A549 (cell line): ENCODE results near the gene PRSS22. TPM values are rescaled to one million over a fixed set of nuclear protein-coding genes. Genes with fewer than 3 reads are reported as not detected.

Source experiments
- ATAC-seq, 2 experiments: fragments of 200-7000 bp in 1 of 2; fragments of >200 bp in 1 of 2; cut with Nextera tagmentation in 1 of 2; cut with Tn5 transposase in 1 of 2; 3 replicates each; pipeline versions ENCODE4 v1.8.0 to v1.9.1; 2018 to 2020; ENCODE audit warnings: mild to moderate bottlenecking in 1 of 2, moderate library complexity in 1 of 2
- CTCF ChIA-PET: fragments of 300-600 bp; sonication (Branson Sonifier 250); formaldehyde crosslinking; extraction: SDS; loops from one replicate; lab custom pipeline; 2021; ENCODE audit warnings: antibody characterized with exemption, inconsistent platforms; lab: Yijun Ruan, JAX
- POLR2A ChIA-PET: fragments of 350-600 bp; formaldehyde crosslinking; extraction: SDS; loops from one replicate; lab custom pipeline; 2021; ENCODE audit warnings: antibody characterized with exemption, inconsistent platforms; lab: Yijun Ruan, JAX
- DNase-seq, 2 experiments: peaks; one replicate each; pipeline versions ENCODE4 v3.0.0 to v3.0.0-alpha.2; 2011 to 2016; ENCODE audit warnings: low read depth in 1 of 2, low spot score in 1 of 2
- FAIRE-seq: peaks from 2 replicates; lab custom pipeline; 2011; peaks lifted over from hg19 to GRCh38; lab: Jason Lieb, UNC
- H3K27ac ChIP-seq, 2 experiments: fragments of >200 bp; sonication (Bioruptor Twin); formaldehyde crosslinking; 3 replicates each; pipeline ENCODE4 v1.5.1; 2016 to 2017
- H3K4me1 ChIP-seq: fragments of >200 bp; sonication (Bioruptor Twin); formaldehyde crosslinking; 3 replicates; pipeline ENCODE4 v1.6.1; 2016
- H3K4me2 ChIP-seq: fragments of >200 bp; sonication (Bioruptor Twin); formaldehyde crosslinking; 3 replicates; pipeline ENCODE4 v1.6.1; 2016
- H3K4me3 ChIP-seq: fragments of >200 bp; sonication (Bioruptor Twin); formaldehyde crosslinking; 3 replicates; pipeline ENCODE4 v1.5.1; 2016
- H3K9me3 ChIP-seq: fragments of >200 bp; sonication (Bioruptor Twin); formaldehyde crosslinking; 3 replicates; pipeline ENCODE4 v1.6.1; 2016
- BCL3 ChIP-seq: fragments of >200 bp; sonication (Bioruptor Twin); formaldehyde crosslinking; IDR thresholded peaks from 3 replicates; pipeline ENCODE4 v1.6.1; 2016
- CEBPB ChIP-seq, 2 experiments: fragments of >200 bp in 1 of 2; sonication (Bioruptor Twin) in 1 of 2; formaldehyde crosslinking in 1 of 2; IDR thresholded peaks; 2 replicates each; pipeline ENCODE4 v1.6.1; 2012 to 2016
- CTCF ChIP-seq: fragments of >200 bp; sonication (Bioruptor Twin); formaldehyde crosslinking; IDR thresholded peaks from 3 replicates; pipeline ENCODE4 v1.5.1; 2016
- E2F6 ChIP-seq: IDR thresholded peaks from 2 replicates; pipeline ENCODE4 v1.6.1; 2012; ENCODE audit warnings: low read depth, borderline replicate concordance
- EHF ChIP-seq: fragments of 250-450 bp; sonication (Bioruptor Pico); IDR thresholded peaks from 2 replicates; pipeline ENCODE4 v1.5.0; 2020; ENCODE audit warnings: mild to moderate bottlenecking
- EHMT2 ChIP-seq: fragments of 200-600 bp; sonication (generic); IDR thresholded peaks from 2 replicates; pipeline ENCODE4 v1.6.1; 2016; ENCODE audit warnings: antibody characterized with exemption, low read depth, mild to moderate bottlenecking, moderate library complexity
- EP300 ChIP-seq, 2 experiments: fragments of >200 bp; sonication (Bioruptor Twin); formaldehyde crosslinking; IDR thresholded peaks; 2 replicates in 1 of 2; 3 replicates in 1 of 2; pipeline ENCODE4 v1.6.1; 2016 to 2017
- FOSB ChIP-seq: fragments of 250-450 bp; sonication (Bioruptor Pico); IDR thresholded peaks from 2 replicates; pipeline ENCODE4 v1.5.0; 2020; ENCODE audit warnings: mild to moderate bottlenecking, moderate library complexity
- FOSL2 ChIP-seq, 2 experiments: fragments of 450-650 bp in 1 of 2; fragments of >200 bp in 1 of 2; sonication (Bioruptor Twin) in 1 of 2; formaldehyde crosslinking; IDR thresholded peaks; 2 replicates each; pipeline versions ENCODE4 v1.5.0 to v1.6.1; 2016 to 2020; ENCODE audit warnings: mild to moderate bottlenecking in 1 of 2, moderate library complexity in 1 of 2
- FOXS1 ChIP-seq: fragments of 250-450 bp; sonication (Bioruptor Pico); IDR thresholded peaks from 2 replicates; pipeline ENCODE4 v1.5.0; 2020; ENCODE audit warnings: mild to moderate bottlenecking, moderate library complexity
- HDAC2 ChIP-seq: fragments of 200-600 bp; sonication (generic); IDR thresholded peaks from 2 replicates; pipeline ENCODE4 v1.6.1; 2016
- HOXB5 ChIP-seq: fragments of 250-450 bp; sonication (Bioruptor Pico); IDR thresholded peaks from 2 replicates; pipeline ENCODE4 v1.5.0; 2020; ENCODE audit warnings: mild to moderate bottlenecking, moderate library complexity
- JUNB ChIP-seq: fragments of >200 bp; sonication (Bioruptor Twin); formaldehyde crosslinking; IDR thresholded peaks from 2 replicates; pipeline ENCODE4 v1.6.1; 2016
- MAZ ChIP-seq: fragments of 150-350 bp; IDR thresholded peaks from 2 replicates; pipeline ENCODE4 v1.6.1; 2014; ENCODE audit warnings: antibody characterized with exemption, low read depth, low read length, borderline replicate concordance
- PBX3 ChIP-seq: IDR thresholded peaks from 2 replicates; pipeline ENCODE4 v1.6.1; 2012
- POLR2A ChIP-seq: IDR thresholded peaks from 2 replicates; pipeline ENCODE4 v1.6.1; 2012; ENCODE audit warnings: mild to moderate bottlenecking, low read length
- RAD21 ChIP-seq, 2 experiments: fragments of >200 bp in 1 of 2; sonication (Bioruptor Twin) in 1 of 2; formaldehyde crosslinking in 1 of 2; IDR thresholded peaks in 1 of 2; conservative IDR thresholded peaks in 1 of 2; 2 replicates in 1 of 2; 3 replicates in 1 of 2; pipeline ENCODE4 v1.6.1; 2012 to 2018; ENCODE audit warnings: inconsistent platforms in 1 of 2
- SMC3 ChIP-seq: fragments of >200 bp; sonication (Bioruptor Twin); formaldehyde crosslinking; IDR thresholded peaks from 3 replicates; pipeline ENCODE4 v1.6.1; 2018; ENCODE audit warnings: inconsistent platforms
- USF2 ChIP-seq: fragments of 450-650 bp; IDR thresholded peaks from 2 replicates; pipeline ENCODE4 v1.6.1; 2014; ENCODE audit warnings: antibody characterized with exemption
- ZFP36 ChIP-seq: fragments of 450-650 bp; IDR thresholded peaks from 2 replicates; pipeline ENCODE4 v1.6.1; 2014; ENCODE audit warnings: borderline replicate concordance; ENCODE audit not compliant: partially characterized antibody
- WGBS: methylation state at CpG from one replicate; pipeline ENCODE4 v1.1.6; 2017; ENCODE audit errors: missing lambda C conversion rate; 5-methylcytosine and 5-hydroxymethylcytosine counted together
- polyA plus RNA-seq, 4 experiments: library from polyadenylated mRNA; depleted of rRNA in 3 of 4; stranded (reverse); fragments of >200 nt; fragmentation: RNase III in 1 of 4; extraction: RNeasy Plus Mini Kit Qiagen cat#74134 plus additional on column Dnase treatment in 1 of 4; gene quantifications; 2 replicates in 3 of 4; 3 replicates in 1 of 4; pipeline ENCODE4 v1.2.3, GENCODE V29; 2011 to 2017

PRSS22 gene
- polyA plus RNA-seq, 2 of the 4 experiments (the other 2 are of a cell fraction): 0.10 TPM; not detected in 1

- TF ChIP-seq PBX3 (no peak), CEBPB (IDR thresholded peaks at IDR 0.05) (no peak), E2F6 (no peak), USF2 (no peak), BCL3 (no peak)
- TF ChIP-seq, all 56 proteins: peak for 0
These were observed 1.8 kb downstream of the PRSS22 start (continued) for GRCh38 chr16:2856061-2856670.

GRCh38 chr16:2855536-2855935, 2.4 kb downstream of the PRSS22 start:
- POLR2A ChIA-PET: interaction anchor here (1.9 kb wide), 1 partner anchor 13 kb away, joined by 6 read pairs; no protein-coding TSS in a partner anchor
- H3K4me1 ChIP-seq: peaks cover 13% of the 10 kb centered on the region
- DNase-seq (no peak), FAIRE-seq (no peak), ATAC-seq (no peak)
- WGBS: 80% methylated on average over 6 of the region's 6 CpGs
- TF ChIP-seq ZFP36: no peak
- TF ChIP-seq FOXS1 (CRISPR knock-in tag): no peak
- no peak for TF ChIP-seq FOSB (CRISPR knock-in tag)
- no peak for TF ChIP-seq EP300 (IDR thresholded peaks at IDR 0.05)
- no peak for TF ChIP-seq E2F6
- TF ChIP-seq HDAC2: no peak
- no peak for TF ChIP-seq JUNB
- no peak for TF ChIP-seq CEBPB (IDR thresholded peaks at IDR 0.05)
- no peak for TF ChIP-seq MAZ
- no peak for TF ChIP-seq EHMT2
- no peak for TF ChIP-seq EHF
- no peak for TF ChIP-seq FOSL2 (IDR thresholded peaks at IDR 0.05)
- no peak for TF ChIP-seq FOSL2 (CRISPR knock-in tag; IDR thresholded peaks at IDR 0.05)
- H3K9me3 ChIP-seq: peaks cover 5% of the 10 kb centered on the region; the same call in 1 of the 3 replicates
- no peak overlapping the region for H3K4me2 ChIP-seq
- H3K27ac ChIP-seq: 0 out of 6 replicates have a peak overlapping the region, but pooled peaks of 1 of the 2 experiments have one; percentile 15
- CTCF ChIA-PET: interaction anchor here (1.0 to 10.6 kb wide), 8 partner anchors 10 to 71 kb away, joined by 3 to 91 read pairs (median 8); no protein-coding TSS in a partner anchor
- H3K4me3 ChIP-seq: no peak overlapping the region

- whole genome bisulfite sequencing: 39% methylated on average over 5 of the region's 5 CpGs
- ATAC-seq: no peak
- POLR2A ChIA-PET: interaction anchor here (1.0 kb wide), 1 partner anchor 13 kb away, joined by 6 read pairs; no protein-coding TSS in a partner anchor
These were observed 3.2 kb downstream of the PRSS22 start for GRCh38 chr16:2854700-2855309.

More at GRCh38 chr16:2854700-2855309, 3.2 kb downstream of the PRSS22 start:
- Histone ChIP-seq H3K4me2 (no peak overlapping the region), H3K4me1 (peaks cover 13% of the 10 kb centered on the region), H3K4me3 (no peak overlapping the region), H3K9me3 (peaks cover 5% of the 10 kb centered on the region; the same call in 1 of the 3 replicates)
- FAIRE-seq (no peak), DNase-seq (no peak)
- CTCF ChIA-PET: interaction anchor here (1.0 to 10.6 kb wide), 11 partner anchors 9 to 90 kb away, joined by 3 to 91 read pairs (median 5); no protein-coding TSS in a partner anchor
- TF ChIP-seq POLR2A (no peak), SMC3 (0 out of 3 replicates have a peak, but pooled peaks have one; percentile 23), HOXB5 (CRISPR knock-in tag) (no peak), RAD21 (conservative IDR thresholded peaks at IDR 0.05 in 1 of 2, IDR thresholded peaks at IDR 0.05 in 1 of 2) (peak; percentile 20 to 33; a peak in 2 of 5 replicates), CTCF (peak; percentile 42)
- TF ChIP-seq, all 56 proteins: peak for 3
- no peak overlapping the region for H3K27ac ChIP-seq
